Measurements from ENCODE around the gene TPT1.
A peak's percentile ranks its signal among the peaks of the same experiment; 100 is the strongest.
"Not testable (repeated sequence)": the region's sequence is repeated elsewhere in the genome, so short reads cannot be mapped to it uniquely, and the experiment has no call there.

Gene TPT1

GRCh38 chr13:45341034-45341798 lies at the start of gene TPT1:
Gene TPT1, minus strand, starts transcription at chr13:45341183. Its CDS starts 114 bp downstream, at chr13:45341069.
- TF ChIP-seq CTCF (IDR thresholded peaks at IDR 0.05; ENCODE audit: low read depth, low read length) = no peak
- peak within 1 kb of the TSS; percentile 97 for H3K4me3 ChIP-seq (ENCODE audit: low read depth, low read length)
- in situ Hi-C loops (cut with HindIII; ENCODE audit: low sequenced_read_pairs) = no loop called here
- DNase-seq (ENCODE audit: low read depth, low spot score) = peak; percentile 100

DNA sequence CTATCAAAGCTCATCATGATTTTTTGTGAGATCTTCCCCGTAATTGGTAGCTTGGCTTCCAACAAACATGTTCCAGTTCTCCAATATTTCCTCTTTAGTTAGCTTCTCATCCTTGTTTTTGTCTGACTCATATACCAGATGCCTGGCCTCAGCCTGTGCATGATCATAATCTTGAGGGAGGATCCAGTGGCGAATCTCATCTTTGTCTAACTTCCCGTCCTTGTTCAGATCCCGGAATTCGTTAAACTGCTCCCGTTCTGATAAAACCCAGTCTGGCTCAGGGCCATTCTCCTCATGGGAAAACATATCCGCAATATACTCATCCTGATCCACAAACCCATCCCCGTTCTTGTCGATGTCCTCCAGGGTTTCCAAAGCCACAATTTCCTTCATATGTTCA lies 49.4 kb upstream of the TPT1 start:
- H3K4me3 ChIP-seq (ENCODE audit: low read depth, low read length); in situ Hi-C loops (cut with HindIII; ENCODE audit: low sequenced_read_pairs); DNase-seq (ENCODE audit: low read depth, low spot score): not testable (repeated sequence)

- no peak for TF ChIP-seq CTCF (IDR thresholded peaks at IDR 0.05; ENCODE audit: low read depth, low read length)
- DNase-seq (ENCODE audit: low read depth, low spot score) = no peak
- no peak overlapping the region for H3K4me3 ChIP-seq (ENCODE audit: low read depth, low read length)
- in situ Hi-C loops (cut with HindIII; ENCODE audit: low sequenced_read_pairs) = no loop called here
Observed at GRCh38 chr13:45388664-45389063, 47.7 kb upstream of the TPT1 start.

- H3K4me3 ChIP-seq (ENCODE audit: low read depth, low read length); in situ Hi-C loops (cut with HindIII; ENCODE audit: low sequenced_read_pairs); DNase-seq (ENCODE audit: low read depth, low spot score): not testable (repeated sequence)
Observed at GRCh38 chr13:45386892-45387575, 46.1 kb upstream of the TPT1 start.

- no peak for TF ChIP-seq CTCF (IDR thresholded peaks at IDR 0.05; ENCODE audit: low read depth, low read length)
- in situ Hi-C loops (cut with HindIII; ENCODE audit: low sequenced_read_pairs) = no loop called here
Observed at GRCh38 chr13:45385907-45386553, 45.0 kb upstream of the TPT1 start.

DNA sequence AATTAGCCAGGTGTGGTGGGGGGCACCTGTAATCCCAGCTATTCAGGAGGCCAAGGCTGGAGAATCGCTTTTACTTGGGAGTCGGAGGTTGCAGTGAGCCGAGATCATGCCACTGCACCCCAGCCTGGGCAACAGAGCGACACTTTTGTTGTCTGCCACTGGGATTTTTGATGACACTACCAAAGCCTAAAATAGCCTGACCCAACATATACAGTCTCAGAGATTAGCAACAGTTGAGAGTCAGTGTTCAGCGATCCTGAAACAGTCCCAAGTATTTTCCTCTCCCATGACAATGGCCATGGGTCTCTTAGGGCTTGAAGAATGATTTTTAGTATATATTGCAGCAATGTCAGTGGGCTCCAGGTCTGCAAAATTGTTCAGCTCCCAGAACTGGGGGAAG lies 44.3 kb upstream of the TPT1 start:
- in situ Hi-C loops (cut with HindIII; ENCODE audit: low sequenced_read_pairs) = no loop called here

More at GRCh38 chr13:45385907-45386553, 45.0 kb upstream of the TPT1 start:
- DNase-seq (ENCODE audit: low read depth, low spot score) = no peak
- H3K4me3 ChIP-seq (ENCODE audit: low read depth, low read length) = no peak overlapping the region

More for the DNA sequence above, 44.3 kb upstream of the TPT1 start:
- DNase-seq (ENCODE audit: low read depth, low spot score) = no peak
- H3K4me3 ChIP-seq (ENCODE audit: low read depth, low read length) = no peak overlapping the region
- TF ChIP-seq CTCF (IDR thresholded peaks at IDR 0.05; ENCODE audit: low read depth, low read length) = no peak
